Naive B cell (primary cell): ENCODE results near the gene PODXL. TPM values are rescaled to one million over a fixed set of nuclear protein-coding genes. Genes with fewer than 3 reads are reported as not detected.
"Not testable (repeated sequence)": the region's sequence is repeated elsewhere in the genome, so short reads cannot be mapped to it uniquely, and the experiment has no call there.

Experiments used
- ATAC-seq, 2 donors: fragments of 150-1000 bp; cut with Tn5 transposase; 2 replicates each; pipeline ENCODE4 v1.10.0; 2021; ENCODE audit warnings: low read depth in 2 of 2, mild to moderate bottlenecking in 2 of 2, moderate library complexity in 2 of 2
- DNase-seq: peaks from one replicate; pipeline ENCODE4 v3.0.0; 2022
- H3K27ac Mint-ChIP-seq, 6 donors: one replicate each; pipeline ENCODE4 v1.8.0; 2020 to 2022; ENCODE audit warnings: mild to moderate bottlenecking in 6 of 6, mixed read lengths in 6 of 6, moderate library complexity in 5 of 6, inconsistent platforms in 2 of 6
- H3K27me3 Mint-ChIP-seq, 3 donors: one replicate each; pipeline ENCODE4 v1.8.0; 2021 to 2022; ENCODE audit warnings: mixed read lengths in 3 of 3, mild to moderate bottlenecking in 1 of 3
- H3K36me3 Mint-ChIP-seq, 2 donors: one replicate each; pipeline ENCODE4 v1.8.0; 2020 to 2022; ENCODE audit warnings: mixed read lengths in 2 of 2, inconsistent platforms in 1 of 2, mild to moderate bottlenecking in 1 of 2
- H3K4me1 Mint-ChIP-seq, 3 donors: one replicate each; pipeline ENCODE4 v1.8.0; 2020 to 2022; ENCODE audit warnings: mixed read lengths in 3 of 3, inconsistent platforms in 1 of 3, mild to moderate bottlenecking in 1 of 3, moderate library complexity in 1 of 3
- H3K4me3 Mint-ChIP-seq, 8 donors: one replicate each; pipeline ENCODE4 v1.8.0; 2020 to 2022; ENCODE audit warnings: mild to moderate bottlenecking in 8 of 8, mixed read lengths in 8 of 8, moderate library complexity in 8 of 8, inconsistent platforms in 2 of 8
- H3K9me3 Mint-ChIP-seq, 7 donors: one replicate each; pipeline ENCODE4 v1.8.0; 2020 to 2022; ENCODE audit warnings: mixed read lengths in 7 of 7, mild to moderate bottlenecking in 5 of 7, inconsistent platforms in 2 of 7, moderate library complexity in 1 of 7
- polyA plus RNA-seq, 6 donors: library from polyadenylated mRNA; unstranded; fragments of 300-500 nt; fragmentation: Illumina TruSeq; gene quantifications; one replicate each; pipeline ENCODE4 v1.2.3, GENCODE V29; 2021; ENCODE audit warnings: low read depth in 6 of 6

Gene PODXL
- polyA plus RNA-seq, 6 donors from 2014 or later: 0.12 to 0.90 (median 0.68) TPM; not detected in 1

DNA sequence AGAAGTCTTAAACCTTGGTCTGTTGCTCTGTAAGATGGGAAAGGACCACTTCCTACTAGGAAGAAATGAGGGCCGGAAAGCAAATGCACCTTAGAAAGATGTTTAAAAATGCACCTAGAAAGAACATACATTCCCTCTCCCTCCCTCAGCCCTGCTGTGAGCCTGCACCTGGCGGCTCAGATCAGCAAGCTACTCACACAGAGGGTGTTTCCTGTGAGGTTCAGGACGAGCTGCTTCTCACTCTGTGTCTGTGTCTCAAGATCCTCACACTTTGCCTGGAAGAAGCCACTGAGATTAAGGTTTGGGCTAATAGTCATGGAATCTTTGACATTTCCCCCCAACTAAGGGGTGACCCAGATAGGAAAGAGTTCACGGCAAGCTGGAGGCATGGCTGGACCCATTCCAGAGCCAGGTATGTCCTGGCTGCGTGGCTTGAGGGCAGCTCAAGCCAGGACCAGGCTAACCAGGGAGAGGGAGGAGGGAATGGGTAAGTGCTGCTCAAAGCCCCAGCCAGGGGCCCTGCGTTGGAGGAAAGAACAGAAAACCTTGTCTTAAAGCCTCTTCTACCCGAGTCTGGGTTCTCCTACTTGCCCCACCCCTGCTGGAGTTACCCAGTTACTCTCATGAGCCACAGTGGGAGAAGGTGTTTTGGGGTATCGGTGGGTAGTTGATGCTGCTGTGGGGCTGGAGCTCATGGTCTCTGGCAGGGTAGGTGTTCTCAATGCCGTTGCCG lies 47.5 kb downstream of the PODXL start:
- peaks cover 6 to 20% (median 7%) of the 10 kb centered on the region in 3 donors for H3K27me3 Mint-ChIP-seq
- no peak for ATAC-seq
- DNase-seq: no peak
- no peaks in the 10 kb centered on the region for H3K9me3 Mint-ChIP-seq
- peaks cover 20 to 25% (median 21%) of the 10 kb centered on the region in 3 donors for H3K4me1 Mint-ChIP-seq
- no peak overlapping the region for H3K4me3 Mint-ChIP-seq
- no peaks in the 10 kb centered on the region for H3K36me3 Mint-ChIP-seq
- H3K27ac Mint-ChIP-seq: peak overlapping the region in 1 of 6 donors; percentile 10

DNA sequence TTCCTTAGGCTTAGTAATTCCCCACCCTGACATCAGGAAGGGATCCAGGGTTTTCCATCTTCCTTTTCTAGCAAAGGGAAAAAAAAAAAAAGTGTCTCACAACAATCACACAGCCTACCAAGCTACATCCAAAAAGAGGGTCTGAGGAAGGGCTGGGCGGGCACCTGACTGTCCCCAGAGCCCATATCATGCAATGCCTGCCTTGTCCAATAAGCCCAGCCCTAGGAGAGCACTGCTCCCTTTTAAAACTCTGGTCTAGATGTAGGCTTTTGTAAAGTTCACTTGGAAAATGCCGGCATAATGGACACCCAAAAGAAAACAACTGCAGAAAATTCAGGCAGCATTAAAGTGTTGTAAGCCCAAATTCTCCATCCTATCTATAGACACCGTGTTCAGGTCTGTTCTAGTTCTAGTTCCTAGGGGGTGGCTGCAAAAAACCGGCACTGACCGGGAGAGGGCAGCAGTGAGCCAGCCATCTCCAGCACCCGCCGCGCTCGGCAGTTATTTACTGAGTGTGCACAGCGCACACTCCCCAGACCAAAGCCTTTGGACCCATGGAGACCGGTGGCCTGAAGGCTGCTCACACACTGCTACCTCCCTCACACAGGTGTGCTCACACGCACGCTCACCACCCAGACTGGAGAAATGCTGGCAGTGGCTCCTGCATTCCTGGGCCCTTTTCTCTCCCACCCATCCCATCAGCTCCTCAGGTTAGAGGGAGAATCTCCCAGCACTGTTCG lies 48.7 kb downstream of the PODXL start:
- Mint-ChIP-seq H3K4me3 (peak overlapping the region in 2 of 8 donors; percentile 13 to 21), H3K27ac (peak overlapping the region in 2 of 6 donors; percentile 55 to 85)

DNA sequence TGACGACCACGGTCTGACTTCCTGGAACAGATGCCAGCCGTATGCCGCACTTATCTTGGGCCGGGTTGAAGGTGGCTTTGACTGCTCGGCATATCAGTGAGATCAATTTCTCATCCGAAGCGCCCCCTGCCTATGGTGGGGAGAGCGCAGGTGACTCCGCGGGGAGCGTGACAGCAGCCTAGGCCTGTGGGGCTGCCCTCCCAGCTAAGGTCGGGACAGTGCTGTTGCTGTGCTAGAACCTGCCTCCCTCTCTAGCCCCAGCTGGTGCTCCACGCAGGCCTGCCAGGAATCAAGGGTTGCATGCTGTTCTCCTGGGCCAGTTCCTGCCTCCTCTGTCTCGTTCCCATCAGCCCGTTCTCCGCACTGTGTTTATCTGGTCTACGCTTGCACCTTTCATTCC lies 49.8 kb downstream of the PODXL start:
- DNase-seq (no peak), ATAC-seq (no peak)
- Mint-ChIP-seq H3K4me3 (no peak overlapping the region), H3K36me3 (no peaks in the 10 kb centered on the region), H3K27ac (no peak overlapping the region), H3K4me1 (peaks cover 12 to 24% (median 20%) of the 10 kb centered on the region in 3 donors), H3K27me3 (peaks cover 6 to 14% (median 7%) of the 10 kb centered on the region in 3 donors), H3K9me3 (no peaks in the 10 kb centered on the region)

More for the DNA sequence above, 48.7 kb downstream of the PODXL start:
- Mint-ChIP-seq H3K27me3 (peaks cover 6 to 20% (median 7%) of the 10 kb centered on the region in 3 donors), H3K36me3 (no peaks in the 10 kb centered on the region), H3K9me3 (no peaks in the 10 kb centered on the region), H3K4me1 (peaks cover 14 to 21% (median 17%) of the 10 kb centered on the region in 3 donors)
- peak; percentile 86 to 87 for ATAC-seq
- peak; percentile 60 for DNase-seq

DNA sequence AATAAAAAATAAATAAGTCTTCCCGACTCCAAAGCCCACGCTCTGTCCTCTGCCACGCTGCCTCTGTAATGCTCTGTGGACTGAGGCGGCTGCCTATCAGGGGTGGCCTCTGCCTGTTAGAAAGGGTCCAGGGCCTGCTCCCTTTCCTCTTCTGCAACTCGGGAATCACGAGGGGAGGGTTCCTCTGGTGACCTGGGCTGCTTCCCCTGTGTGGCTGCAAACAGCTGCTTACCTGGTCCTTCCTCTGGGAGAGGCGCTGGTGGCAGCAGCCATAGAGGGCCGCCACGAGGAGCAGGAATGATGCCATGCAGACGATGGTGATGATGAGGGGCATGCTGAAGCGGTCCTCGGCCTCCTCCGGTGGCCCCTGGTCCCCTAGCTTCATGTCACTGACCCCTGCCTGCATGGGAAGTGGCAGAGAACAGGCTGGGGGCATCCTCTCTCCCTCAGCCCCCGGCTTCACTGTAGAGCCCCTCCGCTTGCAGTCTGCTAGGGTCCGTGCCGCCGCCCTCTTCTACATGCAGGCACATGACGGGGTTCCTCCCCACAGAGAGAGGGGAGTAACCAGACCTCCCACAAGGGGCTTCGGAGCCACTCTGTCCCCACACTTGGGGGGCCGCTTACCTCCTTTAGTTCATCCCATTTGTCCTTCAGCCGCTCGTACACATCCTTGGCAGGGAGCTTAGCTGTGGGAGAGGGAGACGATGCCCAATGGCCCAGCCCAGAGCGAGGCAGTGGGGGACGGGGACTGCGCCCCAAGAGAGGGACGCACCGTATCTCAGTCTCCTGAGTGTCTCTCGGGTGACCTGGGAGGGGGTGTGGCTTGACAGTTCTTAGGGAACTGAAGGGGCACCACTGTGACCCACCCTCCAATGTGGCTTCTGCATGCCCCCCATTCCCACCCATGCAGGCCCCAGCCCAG lies 50.5 kb downstream of the PODXL start:
- ATAC-seq (no peak), DNase-seq (no peak)
- no peaks in the 10 kb centered on the region for H3K36me3 Mint-ChIP-seq
- H3K4me1 Mint-ChIP-seq: peaks cover 12 to 26% (median 24%) of the 10 kb centered on the region in 3 donors
- H3K27ac Mint-ChIP-seq: no peak overlapping the region
- H3K27me3 Mint-ChIP-seq: peaks cover 6 to 14% (median 7%) of the 10 kb centered on the region in 3 donors
- no peaks in the 10 kb centered on the region for H3K9me3 Mint-ChIP-seq
- no peak overlapping the region for H3K4me3 Mint-ChIP-seq

DNA sequence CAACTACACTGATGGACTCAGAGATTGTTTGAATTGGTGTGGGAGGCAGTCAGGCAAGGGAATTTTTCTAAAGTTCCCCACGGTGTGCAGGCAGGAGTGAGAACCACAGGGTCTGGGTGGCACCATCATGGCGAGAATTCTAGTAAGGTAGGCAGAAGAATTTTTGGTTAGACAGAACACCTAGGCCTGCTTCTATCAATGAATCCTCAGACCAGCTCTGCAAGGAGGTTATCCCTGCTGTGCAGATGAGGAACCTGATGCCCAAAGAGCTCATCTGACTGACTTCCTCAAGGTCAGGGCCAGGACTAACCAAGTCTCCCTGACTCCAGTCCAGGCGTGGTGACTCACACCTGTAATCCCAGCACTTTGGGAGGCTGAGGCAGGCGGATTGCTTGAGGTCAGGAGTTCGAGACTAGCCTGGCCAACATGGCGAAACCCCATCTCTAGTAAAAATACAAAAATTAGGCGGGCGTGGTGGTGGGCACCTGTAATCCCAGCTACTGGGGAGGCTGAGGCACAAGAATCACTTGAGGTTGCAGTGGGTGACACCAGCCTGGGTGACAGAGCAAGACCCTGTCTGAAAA lies 51.3 kb downstream of the PODXL start:
- Mint-ChIP-seq H3K27me3 (peaks cover 6 to 14% (median 7%) of the 10 kb centered on the region in 3 donors), H3K4me1 (peaks cover 12 to 26% (median 24%) of the 10 kb centered on the region in 3 donors), H3K27ac (peak overlapping the region in 1 of 6 donors; percentile 75)
- not testable (repeated sequence) for ATAC-seq, H3K36me3 Mint-ChIP-seq, DNase-seq, H3K9me3 Mint-ChIP-seq, H3K4me3 Mint-ChIP-seq

DNA sequence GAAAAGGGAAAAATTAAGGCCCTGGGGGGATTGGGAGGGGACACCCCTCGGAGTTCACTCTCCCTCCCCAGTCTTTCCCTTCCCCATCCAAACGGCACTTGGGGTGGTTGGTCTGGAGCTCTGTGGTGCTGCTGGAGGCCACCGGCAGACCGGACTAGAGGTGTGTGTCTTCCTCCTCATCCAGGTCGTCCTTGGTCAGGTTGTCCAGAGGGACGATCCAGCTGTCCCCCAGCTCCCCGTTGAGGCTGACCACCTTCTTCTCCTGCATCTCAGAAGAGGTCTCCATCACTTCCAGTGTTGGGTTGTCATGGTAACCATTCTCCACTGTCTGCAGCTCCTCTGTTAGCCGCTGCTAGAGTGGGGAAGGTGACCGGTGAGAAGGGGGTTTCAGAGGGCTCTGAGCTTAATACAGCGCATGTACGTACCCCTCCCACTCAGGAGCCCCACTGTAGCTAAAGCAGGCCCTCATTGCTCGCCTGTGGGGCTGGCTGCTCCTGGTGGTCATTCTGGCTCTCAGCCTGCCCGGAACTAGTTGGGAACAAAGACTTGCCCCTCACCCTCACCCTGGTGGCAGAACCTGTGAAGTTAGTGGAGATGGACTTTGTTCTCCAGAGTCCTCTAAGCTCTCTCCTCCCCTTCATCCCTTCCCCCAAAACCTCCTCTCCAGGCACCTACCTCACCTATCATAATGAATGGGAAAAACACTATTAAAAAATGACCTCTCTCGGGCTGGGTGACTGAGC lies 52.1 kb downstream of the PODXL start:
- ATAC-seq (no peak), DNase-seq (no peak)
- Mint-ChIP-seq H3K36me3 (no peaks in the 10 kb centered on the region), H3K27me3 (peaks cover 6 to 14% (median 7%) of the 10 kb centered on the region in 3 donors), H3K4me3 (no peak overlapping the region), H3K9me3 (no peaks in the 10 kb centered on the region), H3K27ac (no peak overlapping the region), H3K4me1 (peaks cover 12 to 26% (median 24%) of the 10 kb centered on the region in 3 donors)

DNA sequence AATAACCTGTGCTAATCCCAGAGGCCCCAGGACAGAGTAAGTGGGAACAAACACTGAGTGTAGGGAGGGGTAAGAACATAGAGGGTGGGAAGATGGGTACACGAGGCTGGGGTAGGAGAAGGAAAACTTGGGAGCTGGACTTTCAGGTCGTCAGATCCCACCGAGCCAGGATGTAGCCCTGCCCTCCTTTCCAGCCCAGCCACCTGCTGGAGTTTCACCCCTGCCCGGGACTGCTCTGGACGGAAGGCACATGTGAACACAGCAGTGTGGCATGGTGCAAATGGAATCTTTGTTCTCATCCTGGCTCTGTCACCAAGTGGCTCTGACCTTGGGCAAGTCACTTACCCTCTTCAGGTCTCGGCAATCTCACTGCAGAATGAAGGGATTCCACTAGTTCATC lies 52.8 kb downstream of the PODXL start:
- Mint-ChIP-seq H3K9me3 (no peaks in the 10 kb centered on the region), H3K27me3 (peaks cover 6 to 9% (median 7%) of the 10 kb centered on the region in 3 donors), H3K4me3 (no peak overlapping the region), H3K36me3 (no peaks in the 10 kb centered on the region), H3K4me1 (peaks cover 12 to 24% (median 24%) of the 10 kb centered on the region in 3 donors), H3K27ac (no peak overlapping the region)
- DNase-seq (no peak), ATAC-seq (no peak)

DNA sequence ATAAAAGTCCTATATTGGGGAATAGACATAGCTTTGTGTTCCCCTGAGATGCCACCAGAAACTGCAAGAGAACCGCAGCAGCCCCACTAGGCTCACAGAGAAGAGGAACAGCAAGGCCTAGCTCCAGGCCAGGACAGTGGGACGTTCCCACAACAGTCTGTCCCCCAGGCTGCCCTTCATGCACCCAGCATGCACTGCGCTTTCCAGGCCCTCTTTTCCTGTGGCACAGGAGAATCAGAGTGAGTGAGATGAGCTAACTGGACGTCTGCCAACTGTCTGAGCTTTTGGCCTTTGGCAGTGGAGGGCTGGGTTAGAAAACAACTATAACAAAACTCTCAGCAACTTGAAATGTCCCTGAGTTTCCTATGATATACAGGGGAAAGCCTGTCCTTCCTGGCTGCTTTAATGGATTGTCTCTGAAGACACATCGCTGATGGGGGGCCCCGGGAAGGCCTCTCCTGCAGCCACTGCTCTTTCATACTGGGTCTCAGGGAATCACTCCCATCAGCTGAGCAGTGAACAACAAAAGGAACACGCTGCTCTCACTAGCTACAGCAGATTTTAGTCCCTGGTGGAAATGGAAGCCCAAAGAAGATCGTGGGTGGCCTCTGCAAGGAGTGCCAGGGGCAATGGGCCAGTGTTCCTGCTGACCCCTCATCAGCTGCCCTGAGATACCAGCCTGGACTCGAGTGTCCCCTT lies 53.5 kb downstream of the PODXL start:
- ATAC-seq: no peak
- Mint-ChIP-seq H3K9me3 (no peaks in the 10 kb centered on the region), H3K27ac (peak overlapping the region in 4 of 6 donors; percentile 24 to 83 (median 57)), H3K27me3 (peaks cover 2% of the 10 kb centered on the region in 3 donors), H3K4me1 (peaks cover 7 to 19% (median 19%) of the 10 kb centered on the region in 3 donors), H3K4me3 (no peak overlapping the region), H3K36me3 (no peaks in the 10 kb centered on the region)
- no peak for DNase-seq

DNA sequence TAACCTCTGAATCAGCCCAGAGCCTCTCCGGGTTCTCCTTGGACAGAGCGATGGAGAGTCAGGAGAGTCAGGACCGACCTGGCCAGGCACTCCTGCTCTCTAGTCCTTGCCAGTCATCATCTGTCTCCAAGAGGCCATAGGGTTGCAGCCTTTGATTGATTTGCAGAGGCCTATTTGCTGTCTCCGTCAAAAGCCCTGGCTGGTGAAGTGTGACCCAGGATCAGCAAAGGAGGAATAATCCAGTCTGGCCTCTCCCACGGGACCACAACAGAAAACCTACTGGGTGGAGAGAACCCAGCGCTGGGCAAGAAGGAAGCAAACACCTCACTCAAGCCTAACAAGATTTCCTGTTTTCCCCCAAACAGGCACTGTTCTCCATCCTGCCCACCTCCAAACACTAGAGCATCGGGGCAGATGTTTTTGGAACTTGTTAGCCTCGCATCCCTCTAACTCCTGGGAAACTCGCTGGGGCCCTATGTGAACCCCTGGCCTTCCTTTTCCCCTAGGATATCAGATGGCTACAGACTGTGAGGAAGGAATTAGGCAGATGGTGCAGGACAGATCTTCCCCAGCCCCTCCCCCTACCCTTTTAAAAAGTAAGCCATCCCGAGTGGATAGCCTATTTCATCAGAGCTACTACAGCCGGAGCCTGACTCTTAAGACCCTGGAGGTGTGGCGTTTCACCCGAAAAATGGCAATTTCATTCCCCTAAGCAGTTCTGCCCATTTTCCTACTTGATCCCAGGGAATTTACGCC lies 54.3 kb downstream of the PODXL start:
- Mint-ChIP-seq H3K27me3 (no peaks in the 10 kb centered on the region), H3K27ac (peak overlapping the region in 4 of 6 donors; percentile 38 to 89 (median 80)), H3K4me1 (peaks cover 4 to 16% (median 15%) of the 10 kb centered on the region in 3 donors), H3K4me3 (no peak overlapping the region), H3K36me3 (peaks cover 0 to 4% of the 10 kb centered on the region in 2 donors), H3K9me3 (no peaks in the 10 kb centered on the region)
- DNase-seq (no peak), ATAC-seq (no peak)

DNA sequence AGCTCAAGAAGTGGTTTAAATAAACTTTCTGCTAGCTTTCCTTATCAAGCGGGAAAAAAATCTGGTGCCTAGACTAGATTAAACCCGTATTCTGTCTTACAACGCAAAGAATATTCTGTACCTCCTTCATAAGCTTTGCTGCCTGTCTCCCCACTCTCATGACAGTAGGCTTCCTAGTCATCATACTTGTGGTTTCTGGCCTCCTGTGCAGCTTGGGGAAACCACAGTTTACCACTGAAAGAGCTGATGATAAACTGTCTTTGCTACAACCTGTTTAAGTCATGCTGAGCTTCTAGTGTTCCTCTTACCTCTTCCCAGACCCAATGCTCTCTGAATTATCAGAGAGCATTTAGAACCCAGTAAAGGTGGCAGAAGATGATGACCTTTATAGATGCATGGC lies 55.0 kb downstream of the PODXL start:
- H3K36me3 Mint-ChIP-seq: peaks cover 0 to 11% of the 10 kb centered on the region in 2 donors
- peak overlapping the region in 4 of 6 donors; percentile 11 to 56 (median 32) for H3K27ac Mint-ChIP-seq
- H3K9me3 Mint-ChIP-seq: no peaks in the 10 kb centered on the region
- DNase-seq: no peak
- H3K4me3 Mint-ChIP-seq: no peak overlapping the region
- peak in 1 of 2 donors; percentile 51 for ATAC-seq
- no peaks in the 10 kb centered on the region for H3K27me3 Mint-ChIP-seq
- H3K4me1 Mint-ChIP-seq: peaks cover 4 to 16% (median 15%) of the 10 kb centered on the region in 3 donors

DNA sequence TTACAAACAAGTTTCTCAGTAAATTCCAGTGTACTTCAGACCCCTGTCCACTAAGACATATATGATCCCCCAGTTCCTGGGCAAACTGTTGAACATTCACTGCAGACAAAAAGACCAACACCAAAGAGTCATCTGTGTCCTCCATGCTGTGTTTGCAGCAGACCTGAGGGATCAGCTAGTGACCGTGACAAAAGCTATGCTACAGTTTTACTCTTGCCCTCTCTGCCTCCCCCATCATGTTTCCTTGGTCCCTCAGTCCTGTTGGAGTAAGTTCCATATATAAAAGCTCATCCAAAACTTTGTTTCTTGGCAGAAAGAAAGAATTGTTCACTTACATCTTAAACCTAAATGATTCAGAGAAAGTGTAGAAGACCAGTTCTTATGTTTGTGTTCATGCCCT lies 56.1 kb downstream of the PODXL start:
- H3K27ac Mint-ChIP-seq: peak overlapping the region in 3 of 6 donors; percentile 57 to 79 (median 66)
- no peaks in the 10 kb centered on the region for H3K9me3 Mint-ChIP-seq
- H3K4me3 Mint-ChIP-seq: no peak overlapping the region
- no peak for ATAC-seq
- peaks cover 0 to 16% of the 10 kb centered on the region in 2 donors for H3K36me3 Mint-ChIP-seq
- no peak for DNase-seq
- no peaks in the 10 kb centered on the region for H3K27me3 Mint-ChIP-seq
- peaks cover 4 to 16% (median 15%) of the 10 kb centered on the region in 3 donors for H3K4me1 Mint-ChIP-seq
